Measurements from ENCODE around the gene SMAD1. TPM values are rescaled to one million over a fixed set of nuclear protein-coding genes. Genes with fewer than 3 reads are reported as not detected.

The SMAD1 gene
- total RNA-seq, 1 experiment from 2014 or later, result 15.4 TPM

- H3K4me3 Mint-ChIP-seq, result no peak overlapping the region
- peaks cover 56% of the 10 kb centered on the region for H3K4me1 Mint-ChIP-seq
- CTCF ChIA-PET, result no interaction called here
- POLR2A ChIA-PET, result no interaction called here
- no peaks in the 10 kb centered on the region for H3K27me3 Mint-ChIP-seq (ENCODE audit: low read depth)
- ATAC-seq (no peak), DNase-seq (ENCODE audit: low spot score) (no peak)
- H3K9me3 Mint-ChIP-seq, result no peaks in the 10 kb centered on the region
- H3K27ac Mint-ChIP-seq, result peak overlapping the region; percentile 15; the same call in 1 of the 2 replicates
- TF ChIP-seq MLX (CRISPR knock-in tag; IDR thresholded peaks at IDR 0.05) (no peak), HMGA2 (CRISPR knock-in tag; IDR thresholded peaks at IDR 0.05) (no peak), MAX (CRISPR knock-in tag; IDR thresholded peaks at IDR 0.05) (no peak), MXD4 (CRISPR knock-in tag; IDR thresholded peaks at IDR 0.05; ENCODE audit: borderline replicate concordance) (no peak), ZNF512 (CRISPR knock-in tag; IDR thresholded peaks at IDR 0.05; ENCODE audit: borderline replicate concordance) (no peak), SP1 (CRISPR knock-in tag; conservative IDR thresholded peaks at IDR 0.05) (no peak), JAZF1 (CRISPR knock-in tag; IDR thresholded peaks at IDR 0.05) (no peak), FOXK1 (CRISPR knock-in tag; IDR thresholded peaks at IDR 0.05) (no peak), EMX1 (CRISPR knock-in tag; IDR thresholded peaks at IDR 0.05) (no peak), GTF2I (CRISPR knock-in tag; conservative IDR thresholded peaks at IDR 0.05) (no peak), ZNF532 (CRISPR knock-in tag; IDR thresholded peaks at IDR 0.05; ENCODE audit: borderline replicate concordance) (no peak), SMAD4 (CRISPR knock-in tag; IDR thresholded peaks at IDR 0.05) (no peak), ERG (CRISPR knock-in tag; IDR thresholded peaks at IDR 0.05) (no peak), RELA (CRISPR knock-in tag; IDR thresholded peaks at IDR 0.05; ENCODE audit: borderline replicate concordance) (no peak)
- TF ChIP-seq, protein P1, sequence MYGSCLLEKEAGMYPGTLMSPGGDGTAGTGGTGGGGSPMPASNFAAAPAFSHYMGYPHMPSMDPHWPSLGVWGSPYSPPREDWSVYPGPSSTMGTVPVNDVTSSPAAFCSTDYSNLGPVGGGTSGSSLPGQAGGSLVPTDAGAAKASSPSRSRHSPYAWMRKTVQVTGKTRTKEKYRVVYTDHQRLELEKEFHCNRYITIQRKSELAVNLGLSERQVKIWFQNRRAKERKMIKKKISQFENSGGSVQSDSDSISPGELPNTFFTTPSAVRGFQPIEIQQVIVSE (CRISPR knock-in tag; IDR thresholded peaks at IDR 0.05; ENCODE audit: borderline replicate concordance), result no peak
- TF ChIP-seq, protein P2, sequence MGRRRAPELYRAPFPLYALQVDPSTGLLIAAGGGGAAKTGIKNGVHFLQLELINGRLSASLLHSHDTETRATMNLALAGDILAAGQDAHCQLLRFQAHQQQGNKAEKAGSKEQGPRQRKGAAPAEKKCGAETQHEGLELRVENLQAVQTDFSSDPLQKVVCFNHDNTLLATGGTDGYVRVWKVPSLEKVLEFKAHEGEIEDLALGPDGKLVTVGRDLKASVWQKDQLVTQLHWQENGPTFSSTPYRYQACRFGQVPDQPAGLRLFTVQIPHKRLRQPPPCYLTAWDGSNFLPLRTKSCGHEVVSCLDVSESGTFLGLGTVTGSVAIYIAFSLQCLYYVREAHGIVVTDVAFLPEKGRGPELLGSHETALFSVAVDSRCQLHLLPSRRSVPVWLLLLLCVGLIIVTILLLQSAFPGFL (CRISPR knock-in tag; IDR thresholded peaks at IDR 0.05; ENCODE audit: borderline replicate concordance), result no peak
- TF ChIP-seq, protein P3, sequence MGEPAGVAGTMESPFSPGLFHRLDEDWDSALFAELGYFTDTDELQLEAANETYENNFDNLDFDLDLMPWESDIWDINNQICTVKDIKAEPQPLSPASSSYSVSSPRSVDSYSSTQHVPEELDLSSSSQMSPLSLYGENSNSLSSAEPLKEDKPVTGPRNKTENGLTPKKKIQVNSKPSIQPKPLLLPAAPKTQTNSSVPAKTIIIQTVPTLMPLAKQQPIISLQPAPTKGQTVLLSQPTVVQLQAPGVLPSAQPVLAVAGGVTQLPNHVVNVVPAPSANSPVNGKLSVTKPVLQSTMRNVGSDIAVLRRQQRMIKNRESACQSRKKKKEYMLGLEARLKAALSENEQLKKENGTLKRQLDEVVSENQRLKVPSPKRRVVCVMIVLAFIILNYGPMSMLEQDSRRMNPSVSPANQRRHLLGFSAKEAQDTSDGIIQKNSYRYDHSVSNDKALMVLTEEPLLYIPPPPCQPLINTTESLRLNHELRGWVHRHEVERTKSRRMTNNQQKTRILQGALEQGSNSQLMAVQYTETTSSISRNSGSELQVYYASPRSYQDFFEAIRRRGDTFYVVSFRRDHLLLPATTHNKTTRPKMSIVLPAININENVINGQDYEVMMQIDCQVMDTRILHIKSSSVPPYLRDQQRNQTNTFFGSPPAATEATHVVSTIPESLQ (CRISPR knock-in tag; IDR thresholded peaks at IDR 0.05), result no peak
- TF ChIP-seq, protein P4, sequence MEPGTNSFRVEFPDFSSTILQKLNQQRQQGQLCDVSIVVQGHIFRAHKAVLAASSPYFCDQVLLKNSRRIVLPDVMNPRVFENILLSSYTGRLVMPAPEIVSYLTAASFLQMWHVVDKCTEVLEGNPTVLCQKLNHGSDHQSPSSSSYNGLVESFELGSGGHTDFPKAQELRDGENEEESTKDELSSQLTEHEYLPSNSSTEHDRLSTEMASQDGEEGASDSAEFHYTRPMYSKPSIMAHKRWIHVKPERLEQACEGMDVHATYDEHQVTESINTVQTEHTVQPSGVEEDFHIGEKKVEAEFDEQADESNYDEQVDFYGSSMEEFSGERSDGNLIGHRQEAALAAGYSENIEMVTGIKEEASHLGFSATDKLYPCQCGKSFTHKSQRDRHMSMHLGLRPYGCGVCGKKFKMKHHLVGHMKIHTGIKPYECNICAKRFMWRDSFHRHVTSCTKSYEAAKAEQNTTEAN (CRISPR knock-in tag; IDR thresholded peaks at IDR 0.05), result no peak
- H3K36me3 Mint-ChIP-seq, result no peaks in the 10 kb centered on the region
These were observed 21.9 kb downstream of the SMAD1 start for GRCh38 chr4:145503486-145504072.
